GM12878 (cell line): ENCODE measurements around the gene METTL2B. TPM values are rescaled to one million over a fixed set of nuclear protein-coding genes. Genes with fewer than 3 reads are reported as not detected.

ENCODE experiments used
- ATAC-seq: fragments of 200-7000 bp; cut with Tn5 transposase; 3 replicates; pipeline ENCODE4 v1.9.1; 2020; ENCODE audit warnings: mild to moderate bottlenecking, moderate library complexity
- BruUV-seq: library from RNA; stranded (reverse); fragments of 400-500 nt; replicated peaks from 2 replicates; lab custom pipeline; 2021; lab: Mats Ljungman, UMichigan
- CTCF ChIA-PET: fragments of 300-600 bp; sonication (Branson Sonifier 250); formaldehyde crosslinking; extraction: SDS; loops from one replicate; lab custom pipeline; 2021; ENCODE audit warnings: inconsistent platforms; lab: Yijun Ruan, JAX
- POLR2A ChIA-PET: fragments of 350-600 bp; formaldehyde crosslinking; extraction: SDS; loops from one replicate; lab custom pipeline; 2021; ENCODE audit warnings: inconsistent platforms; lab: Charles Lee
- RAD21 ChIA-PET: fragments of 300-600 bp; sonication (Branson Sonifier 250); formaldehyde crosslinking; loops from one replicate; lab custom pipeline; 2023; ENCODE audit warnings: antibody characterized with exemption; ENCODE audit not compliant: unreplicated experiment; lab: Charles Lee
- SMC1A ChIA-PET: fragments of 300-600 bp; sonication (Branson Sonifier 250); formaldehyde crosslinking; loops from one replicate; lab custom pipeline; 2023; ENCODE audit not compliant: unreplicated experiment, uncharacterized antibody; lab: Charles Lee
- DNase-seq: peaks from one replicate; pipeline ENCODE4 v3.0.0-alpha.2; 2011; ENCODE audit warnings: low read depth, low spot score
- FAIRE-seq: peaks from 3 replicates; lab custom pipeline; 2011; peaks lifted over from hg19 to GRCh38; lab: Jason Lieb, UNC
- H2AFZ ChIP-seq: 2 replicates; pipeline ENCODE4 v1.6.0; 2011; ENCODE audit warnings: low read depth, low read length, control low read depth; ENCODE audit not compliant: control insufficient read depth
- H3K27ac ChIP-seq: 2 replicates; pipeline ENCODE4 v1.5.1; 2011; ENCODE audit warnings: control low read depth; ENCODE audit not compliant: control insufficient read depth, insufficient read depth
- H3K27me3 ChIP-seq, 2 experiments: replicated peaks in 1 of 2; 2 replicates each; pipeline versions ENCODE4 v1.6.0 to v1.6.1; 2011; ENCODE audit warnings: low read length in 1 of 2; ENCODE audit not compliant: control insufficient read depth in 2 of 2, insufficient read depth in 2 of 2
- H3K36me3 ChIP-seq, 2 experiments: 2 replicates each; pipeline ENCODE4 v1.5.1; 2011; ENCODE audit warnings: low read length in 1 of 2; ENCODE audit not compliant: control insufficient read depth in 2 of 2, insufficient read depth in 2 of 2
- H3K4me1 ChIP-seq: 2 replicates; pipeline ENCODE4 v1.6.1; 2011; ENCODE audit warnings: mild to moderate bottlenecking, low read length, moderate library complexity, mixed read lengths; ENCODE audit not compliant: control insufficient read depth, insufficient read depth
- H3K4me2 ChIP-seq: 2 replicates; pipeline ENCODE4 v1.6.0; 2011; ENCODE audit warnings: control low read depth; ENCODE audit not compliant: control insufficient read depth, insufficient read depth
- H3K4me3 ChIP-seq: fragments of 200-600 bp; sonication (generic); 2 replicates; pipeline ENCODE4 v1.5.1; 2016
- H3K79me2 ChIP-seq: 2 replicates; pipeline ENCODE4 v1.6.0; 2011; ENCODE audit warnings: low read length; ENCODE audit not compliant: control insufficient read depth, insufficient read depth
- H3K9ac ChIP-seq: 2 replicates; pipeline ENCODE4 v1.8.0; 2011; ENCODE audit warnings: low read length, control low read depth, mixed read lengths; ENCODE audit not compliant: control insufficient read depth, insufficient read depth
- H3K9me3 ChIP-seq: replicated peaks from 3 replicates; pipeline ENCODE4 v1.5.1; 2011; ENCODE audit warnings: mild to moderate bottlenecking, low read length; ENCODE audit not compliant: control insufficient read depth, insufficient read depth
- H4K20me1 ChIP-seq: 2 replicates; pipeline ENCODE4 v1.6.0; 2011; ENCODE audit not compliant: control insufficient read depth, insufficient read depth
- CBX5 ChIP-seq: sonication (generic); IDR thresholded peaks from 2 replicates; pipeline ENCODE4 v1.6.1; 2016; ENCODE audit warnings: low read depth, moderate library complexity, mild to moderate bottlenecking, inconsistent platforms
- IKZF2 ChIP-seq, 2 experiments: fragments of 450-650 bp; IDR thresholded peaks; 2 replicates each; pipeline ENCODE4 v1.6.1; 2017; ENCODE audit warnings: mild to moderate bottlenecking in 2 of 2, moderate library complexity in 2 of 2
- SIX5 ChIP-seq: IDR thresholded peaks from 2 replicates; pipeline ENCODE4 v1.6.1; 2011; ENCODE audit warnings: mild to moderate bottlenecking, low read depth, low read length, moderate library complexity; ENCODE audit not compliant: severe bottlenecking
- SMAD1 ChIP-seq: fragments of 450-650 bp; IDR thresholded peaks from 2 replicates; pipeline ENCODE4 v1.6.1; 2018; ENCODE audit warnings: mild to moderate bottlenecking, low read depth; ENCODE audit not compliant: partially characterized antibody
- ZBTB33 ChIP-seq: fragments of 450-650 bp; IDR thresholded peaks from 2 replicates; pipeline ENCODE4 v1.6.1; 2017; ENCODE audit warnings: mild to moderate bottlenecking
- WGBS: methylation state at CpG from one replicate; pipeline ENCODE4 v1.1.6; 2016; ENCODE audit warnings: low lambda C conversion rate; ENCODE audit not compliant: insufficient replicate concordance, insufficient coverage; ENCODE audit errors: missing lambda C conversion rate; 5-methylcytosine and 5-hydroxymethylcytosine counted together
- in situ Hi-C: fragments of 300-500 bp; cut with MboI; formaldehyde crosslinking; loops from 9 replicates; pipeline ENCODE4 v1.14.3; 2018; ENCODE audit warnings: mixed read lengths
- intact Hi-C: fragments of 100-400 bp; cut with micrococcal nuclease; formaldehyde crosslinking; loops from one replicate; pipeline ENCODE4 v1.14.2; 2022; ENCODE audit not compliant: unreplicated experiment
- polyA plus RNA-seq, 11 experiments: library from polyadenylated mRNA; depleted of rRNA in 4 of 11; unstranded in 6 of 11; stranded (reverse) in 5 of 11; fragments of >200 nt; fragmentation: Nextera tagmentation in 4 of 11; fragmentation: Illumina TruSeq in 1 of 11; extraction: Ambion mirVana in 4 of 11; extraction: Trizol in 1 of 11; gene quantifications; 1 replicate in 1 of 11; 2 replicates in 10 of 11; pipeline versions ENCODE4 v1.2.1 to v1.2.3, GENCODE V29; 2011 to 2016; ENCODE audit warnings: inconsistent platforms in 2 of 11, missing spikeins in 2 of 11, low read depth in 1 of 11
- total RNA-seq, 4 experiments: library from RNA; depleted of rRNA in 3 of 4; stranded (reverse); fragments of >200 nt in 3 of 4; fragmentation: Illumina TruSeq in 1 of 4; extraction: Trizol in 1 of 4; gene quantifications; 2 replicates each; pipeline versions ENCODE4 v1.2.1 to v1.2.3, GENCODE V29; 2013 to 2021
- TF ChIP-seq, protein P1 (sequence below): fragments of 450-650 bp; IDR thresholded peaks from 2 replicates; pipeline ENCODE4 v1.6.1; 2017; ENCODE audit warnings: mild to moderate bottlenecking, moderate library complexity
- TF ChIP-seq, protein P2 (sequence below): fragments of 450-650 bp; IDR thresholded peaks from 2 replicates; pipeline ENCODE4 v1.6.1; 2017; ENCODE audit warnings: low read depth, mild to moderate bottlenecking, moderate library complexity

Gene METTL2B
- total and polyA plus RNA-seq, 10 of the 15 experiments (the other 5 are each of a cell fraction or from before 2014, with no cell fraction given), result 18.9 to 48.4 (median 37.3) TPM

GRCh38 chr7:128454808-128455542, 21.6 kb upstream of the METTL2B start:
- POLR2A ChIA-PET, result interaction anchor here (0.6 to 4.8 kb wide), 7 partner anchors 10 to 71 kb away, joined by 3 to 52 read pairs (median 5); no protein-coding TSS in a partner anchor
- in situ Hi-C loops (no loop called here), intact Hi-C loops (loop anchor here (10.0 kb wide), 1 partner anchor 430 kb away; no protein-coding TSS in a partner anchor)
- peaks cover 27% of the 10 kb centered on the region for H3K4me1 ChIP-seq
- SMC1A ChIA-PET, result interaction anchor here (0.9 to 1.5 kb wide), 9 partner anchors 10 to 107 kb away, joined by 3 to 7 read pairs (median 3); no protein-coding TSS in a partner anchor
- no peaks in the 10 kb centered on the region for H4K20me1 ChIP-seq
- H3K36me3 ChIP-seq, result peaks cover 0 to 4% of the 10 kb centered on the region in 2 experiments; a peak in 1 of 4 replicates
- peak overlapping the region; percentile 69 for H3K4me3 ChIP-seq
- no peak for DNase-seq
- peak overlapping the region; percentile 52 for H2AFZ ChIP-seq
- H3K27ac ChIP-seq, result peak overlapping the region; percentile 77
- no peak for FAIRE-seq
- H3K9me3 ChIP-seq, result no peaks in the 10 kb centered on the region; the same call in 2 of the 3 replicates
- RAD21 ChIA-PET, result interaction anchor here (0.9 to 4.6 kb wide), 10 partner anchors 9 to 508 kb away, joined by 3 to 28 read pairs (median 4); no protein-coding TSS in a partner anchor
- WGBS, result 48% methylated on average over 25 of the region's 25 CpGs
- TF ChIP-seq ZBTB33 (peak; percentile 75; the same call in 1 of the 2 replicates), CBX5 (0 out of 2 replicates have a peak, but pooled peaks have one; percentile 3), SMAD1 (peak; percentile 66), IKZF2 (IDR thresholded peaks at IDR 0.05) (no peak), SIX5 (no peak)
- TF ChIP-seq, protein P1, sequence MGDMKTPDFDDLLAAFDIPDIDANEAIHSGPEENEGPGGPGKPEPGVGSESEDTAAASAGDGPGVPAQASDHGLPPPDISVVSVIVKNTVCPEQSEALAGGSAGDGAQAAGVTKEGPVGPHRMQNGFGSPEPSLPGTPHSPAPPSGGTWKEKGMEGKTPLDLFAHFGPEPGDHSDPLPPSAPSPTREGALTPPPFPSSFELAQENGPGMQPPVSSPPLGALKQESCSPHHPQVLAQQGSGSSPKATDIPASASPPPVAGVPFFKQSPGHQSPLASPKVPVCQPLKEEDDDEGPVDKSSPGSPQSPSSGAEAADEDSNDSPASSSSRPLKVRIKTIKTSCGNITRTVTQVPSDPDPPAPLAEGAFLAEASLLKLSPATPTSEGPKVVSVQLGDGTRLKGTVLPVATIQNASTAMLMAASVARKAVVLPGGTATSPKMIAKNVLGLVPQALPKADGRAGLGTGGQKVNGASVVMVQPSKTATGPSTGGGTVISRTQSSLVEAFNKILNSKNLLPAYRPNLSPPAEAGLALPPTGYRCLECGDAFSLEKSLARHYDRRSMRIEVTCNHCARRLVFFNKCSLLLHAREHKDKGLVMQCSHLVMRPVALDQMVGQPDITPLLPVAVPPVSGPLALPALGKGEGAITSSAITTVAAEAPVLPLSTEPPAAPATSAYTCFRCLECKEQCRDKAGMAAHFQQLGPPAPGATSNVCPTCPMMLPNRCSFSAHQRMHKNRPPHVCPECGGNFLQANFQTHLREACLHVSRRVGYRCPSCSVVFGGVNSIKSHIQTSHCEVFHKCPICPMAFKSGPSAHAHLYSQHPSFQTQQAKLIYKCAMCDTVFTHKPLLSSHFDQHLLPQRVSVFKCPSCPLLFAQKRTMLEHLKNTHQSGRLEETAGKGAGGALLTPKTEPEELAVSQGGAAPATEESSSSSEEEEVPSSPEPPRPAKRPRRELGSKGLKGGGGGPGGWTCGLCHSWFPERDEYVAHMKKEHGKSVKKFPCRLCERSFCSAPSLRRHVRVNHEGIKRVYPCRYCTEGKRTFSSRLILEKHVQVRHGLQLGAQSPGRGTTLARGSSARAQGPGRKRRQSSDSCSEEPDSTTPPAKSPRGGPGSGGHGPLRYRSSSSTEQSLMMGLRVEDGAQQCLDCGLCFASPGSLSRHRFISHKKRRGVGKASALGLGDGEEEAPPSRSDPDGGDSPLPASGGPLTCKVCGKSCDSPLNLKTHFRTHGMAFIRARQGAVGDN, result no peak
- TF ChIP-seq, protein P2, sequence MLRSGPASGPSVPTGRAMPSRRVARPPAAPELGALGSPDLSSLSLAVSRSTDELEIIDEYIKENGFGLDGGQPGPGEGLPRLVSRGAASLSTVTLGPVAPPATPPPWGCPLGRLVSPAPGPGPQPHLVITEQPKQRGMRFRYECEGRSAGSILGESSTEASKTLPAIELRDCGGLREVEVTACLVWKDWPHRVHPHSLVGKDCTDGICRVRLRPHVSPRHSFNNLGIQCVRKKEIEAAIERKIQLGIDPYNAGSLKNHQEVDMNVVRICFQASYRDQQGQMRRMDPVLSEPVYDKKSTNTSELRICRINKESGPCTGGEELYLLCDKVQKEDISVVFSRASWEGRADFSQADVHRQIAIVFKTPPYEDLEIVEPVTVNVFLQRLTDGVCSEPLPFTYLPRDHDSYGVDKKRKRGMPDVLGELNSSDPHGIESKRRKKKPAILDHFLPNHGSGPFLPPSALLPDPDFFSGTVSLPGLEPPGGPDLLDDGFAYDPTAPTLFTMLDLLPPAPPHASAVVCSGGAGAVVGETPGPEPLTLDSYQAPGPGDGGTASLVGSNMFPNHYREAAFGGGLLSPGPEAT, result peak; percentile 56; the same call in 1 of the 2 replicates
- H3K27me3 ChIP-seq, result no peaks in the 10 kb centered on the region
- peak overlapping the region; percentile 63 for H3K9ac ChIP-seq
- H3K4me2 ChIP-seq, result peak overlapping the region; percentile 97
- CTCF ChIA-PET, result interaction anchor here (0.8 to 11.3 kb wide), 5 partner anchors 11 to 1386 kb away, joined by 3 to 227 read pairs (median 3); no protein-coding TSS in a partner anchor
- H3K79me2 ChIP-seq, result peaks cover 41% of the 10 kb centered on the region
- TSS peak; percentile 96 for BruUV-seq
- no peak for ATAC-seq
